K562 (cell line): ENCODE measurements around the gene ABCF3. TPM values are rescaled to one million over a fixed set of nuclear protein-coding genes. Genes with fewer than 3 reads are reported as not detected.

Experiments
- EHMT2 ChIP-seq: fragments of 450-650 bp; IDR thresholded peaks from 2 replicates; pipeline ENCODE4 v1.6.1; 2018; ENCODE audit warnings: antibody characterized with exemption
- FOXK1 ChIP-seq: sonication (generic); formaldehyde crosslinking; IDR thresholded peaks from 2 replicates; pipeline ENCODE4 v1.8.0; 2022; ENCODE audit warnings: missing genetic modification reagents, mild to moderate bottlenecking, borderline replicate concordance
- FOXP1 ChIP-seq: sonication (generic); formaldehyde crosslinking; IDR thresholded peaks from 2 replicates; pipeline ENCODE4 v1.8.0; 2022; ENCODE audit warnings: mild to moderate bottlenecking, missing genetic modification reagents
- GTF2A2 ChIP-seq: IDR thresholded peaks from 2 replicates; pipeline ENCODE4 v1.6.1; 2016; ENCODE audit warnings: mild to moderate bottlenecking, missing genetic modification characterization, missing compliant biosample characterization
- MIER1 ChIP-seq: fragments of 450-650 bp; IDR thresholded peaks from 2 replicates; pipeline ENCODE4 v1.6.1; 2016; ENCODE audit warnings: antibody characterized with exemption, mild to moderate bottlenecking, low read depth
- MYNN ChIP-seq, 2 experiments: sonication (generic); formaldehyde crosslinking in 1 of 2; IDR thresholded peaks; 2 replicates each; pipeline versions ENCODE4 v1.5.0 to v1.6.1; 2016 to 2020; ENCODE audit warnings: antibody characterized with exemption in 1 of 2, missing genetic modification reagents in 1 of 2
- SNIP1 ChIP-seq: fragments of 450-650 bp; IDR thresholded peaks from 2 replicates; pipeline ENCODE4 v1.7.1; 2017; ENCODE audit warnings: low read depth, mild to moderate bottlenecking
- TCF3 ChIP-seq: sonication (generic); formaldehyde crosslinking; IDR thresholded peaks from 2 replicates; pipeline ENCODE4 v1.4.0; 2020; ENCODE audit warnings: mild to moderate bottlenecking, missing genetic modification reagents
- ZNF347 ChIP-seq: fragments of 450-650 bp; formaldehyde crosslinking; IDR thresholded peaks from 2 replicates; pipeline ENCODE4 v1.4.0; 2020; ENCODE audit warnings: low read depth, mild to moderate bottlenecking, moderate library complexity
- ZNF436 ChIP-seq: fragments of 250-450, 450-650 bp; sonication (Bioruptor Pico); formaldehyde crosslinking; IDR thresholded peaks from 2 replicates; pipeline ENCODE4 v1.7.0; 2020; ENCODE audit warnings: mild to moderate bottlenecking
- polyA plus RNA-seq, 8 experiments: library from polyadenylated mRNA; depleted of rRNA in 4 of 8; stranded (reverse) in 5 of 8; unstranded in 3 of 8; fragments of >200 nt; fragmentation: Nextera tagmentation in 2 of 8; fragmentation: Illumina TruSeq in 1 of 8; extraction: Ambion mirVana in 2 of 8; extraction: Trizol in 1 of 8; gene quantifications; 2 replicates each; pipeline versions ENCODE4 v1.2.1 to v1.2.3, GENCODE V29; 2011 to 2014; ENCODE audit warnings: inconsistent platforms in 1 of 8, missing spikeins in 1 of 8
- total RNA-seq, 7 experiments: library from RNA; depleted of rRNA in 6 of 7; stranded (reverse); fragments of >200 nt in 6 of 7; fragmentation: Illumina TruSeq in 2 of 7; extraction: Trizol in 2 of 7; gene quantifications; 2 replicates each; pipeline versions ENCODE4 v1.2.1 to v1.2.3, GENCODE V29; 2011 to 2021; ENCODE audit warnings: low replicate concordance in 1 of 7
- TF ChIP-seq, protein P1 (sequence below): sonication (generic); formaldehyde crosslinking; IDR thresholded peaks from 2 replicates; pipeline ENCODE4 v1.8.0; 2022; ENCODE audit warnings: mild to moderate bottlenecking, missing genetic modification reagents
- TF ChIP-seq, protein P2 (sequence below): fragments of 250-450 bp; sonication (Bioruptor Pico); IDR thresholded peaks from 2 replicates; pipeline ENCODE4 v1.5.0; 2020; ENCODE audit warnings: mild to moderate bottlenecking
- TF ChIP-seq, protein P3 (sequence below), 2 experiments: fragments of 450-650 bp; IDR thresholded peaks; 2 replicates each; pipeline ENCODE4 v1.6.1; 2018; ENCODE audit warnings: mild to moderate bottlenecking in 2 of 2, low read depth in 1 of 2; ENCODE audit not compliant: partially characterized antibody in 2 of 2

The ABCF3 gene
- total and polyA plus RNA-seq, 9 of the 15 experiments (the other 6 are each of a cell fraction or from before 2014, with no cell fraction given) = 6.7 to 77.9 (median 45.1) TPM

DNA sequence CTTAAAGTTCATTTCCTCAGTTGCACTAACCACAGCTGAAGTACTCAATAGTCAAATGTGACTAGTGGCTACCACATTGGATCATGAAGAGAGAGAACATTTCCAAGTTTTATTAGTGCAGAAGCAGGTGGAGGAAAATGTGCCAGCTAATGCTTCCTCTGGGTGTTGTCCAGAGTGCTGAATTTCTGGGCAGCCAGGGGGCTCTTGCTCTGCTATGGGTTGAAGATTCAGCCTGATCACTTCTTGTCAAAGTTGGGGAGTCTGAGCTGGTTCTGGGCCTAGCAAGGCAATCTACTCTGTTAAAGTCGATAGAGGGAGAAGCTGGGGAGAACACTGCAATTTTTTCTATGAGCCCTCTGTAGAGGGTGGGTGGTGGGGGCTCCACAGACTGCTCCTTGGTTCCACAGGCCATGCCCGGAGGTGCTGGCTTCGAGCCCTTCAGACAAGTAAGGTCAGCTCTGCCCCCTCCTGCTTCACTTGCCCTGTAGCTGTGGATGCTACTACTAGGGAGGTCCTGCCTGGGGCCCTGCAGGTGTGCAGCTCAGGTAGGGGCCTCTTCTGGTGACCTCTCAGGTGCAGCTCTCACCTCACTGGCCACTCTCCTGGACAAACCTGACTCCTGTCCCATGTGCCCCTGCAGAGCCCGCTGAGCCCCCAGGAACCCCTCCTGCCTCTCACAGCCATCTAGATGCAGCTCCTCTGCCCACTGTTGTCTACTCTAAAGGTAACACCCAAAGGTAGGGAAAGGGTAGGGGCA lies 54.6 kb downstream of the ABCF3 start (continued):
- TF ChIP-seq, protein P1, sequence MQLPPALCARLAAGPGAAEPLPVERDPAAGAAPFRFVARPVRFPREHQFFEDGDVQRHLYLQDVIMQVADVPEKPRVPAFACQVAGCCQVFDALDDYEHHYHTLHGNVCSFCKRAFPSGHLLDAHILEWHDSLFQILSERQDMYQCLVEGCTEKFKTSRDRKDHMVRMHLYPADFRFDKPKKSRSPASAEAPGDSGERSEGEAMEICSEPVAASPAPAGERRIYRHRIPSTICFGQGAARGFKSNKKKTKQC = 0 out of 2 replicates have a peak, but pooled peaks have one; percentile 27
- TF ChIP-seq TCF3 (CRISPR knock-in tag) = no peak
- peak; percentile 31; the same call in 1 of the 2 replicates for TF ChIP-seq MYNN (IDR thresholded peaks at IDR 0.05)
- TF ChIP-seq MYNN (CRISPR knock-in tag; IDR thresholded peaks at IDR 0.05) = no peak
- peak; percentile 92 for TF ChIP-seq MIER1
- TF ChIP-seq, protein P2, sequence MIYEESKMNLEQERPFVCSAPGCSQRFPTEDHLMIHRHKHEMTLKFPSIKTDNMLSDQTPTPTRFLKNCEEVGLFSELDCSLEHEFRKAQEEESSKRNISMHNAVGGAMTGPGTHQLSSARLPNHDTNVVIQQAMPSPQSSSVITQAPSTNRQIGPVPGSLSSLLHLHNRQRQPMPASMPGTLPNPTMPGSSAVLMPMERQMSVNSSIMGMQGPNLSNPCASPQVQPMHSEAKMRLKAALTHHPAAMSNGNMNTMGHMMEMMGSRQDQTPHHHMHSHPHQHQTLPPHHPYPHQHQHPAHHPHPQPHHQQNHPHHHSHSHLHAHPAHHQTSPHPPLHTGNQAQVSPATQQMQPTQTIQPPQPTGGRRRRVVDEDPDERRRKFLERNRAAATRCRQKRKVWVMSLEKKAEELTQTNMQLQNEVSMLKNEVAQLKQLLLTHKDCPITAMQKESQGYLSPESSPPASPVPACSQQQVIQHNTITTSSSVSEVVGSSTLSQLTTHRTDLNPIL (CRISPR knock-in tag) = no peak
- TF ChIP-seq, protein P3, sequence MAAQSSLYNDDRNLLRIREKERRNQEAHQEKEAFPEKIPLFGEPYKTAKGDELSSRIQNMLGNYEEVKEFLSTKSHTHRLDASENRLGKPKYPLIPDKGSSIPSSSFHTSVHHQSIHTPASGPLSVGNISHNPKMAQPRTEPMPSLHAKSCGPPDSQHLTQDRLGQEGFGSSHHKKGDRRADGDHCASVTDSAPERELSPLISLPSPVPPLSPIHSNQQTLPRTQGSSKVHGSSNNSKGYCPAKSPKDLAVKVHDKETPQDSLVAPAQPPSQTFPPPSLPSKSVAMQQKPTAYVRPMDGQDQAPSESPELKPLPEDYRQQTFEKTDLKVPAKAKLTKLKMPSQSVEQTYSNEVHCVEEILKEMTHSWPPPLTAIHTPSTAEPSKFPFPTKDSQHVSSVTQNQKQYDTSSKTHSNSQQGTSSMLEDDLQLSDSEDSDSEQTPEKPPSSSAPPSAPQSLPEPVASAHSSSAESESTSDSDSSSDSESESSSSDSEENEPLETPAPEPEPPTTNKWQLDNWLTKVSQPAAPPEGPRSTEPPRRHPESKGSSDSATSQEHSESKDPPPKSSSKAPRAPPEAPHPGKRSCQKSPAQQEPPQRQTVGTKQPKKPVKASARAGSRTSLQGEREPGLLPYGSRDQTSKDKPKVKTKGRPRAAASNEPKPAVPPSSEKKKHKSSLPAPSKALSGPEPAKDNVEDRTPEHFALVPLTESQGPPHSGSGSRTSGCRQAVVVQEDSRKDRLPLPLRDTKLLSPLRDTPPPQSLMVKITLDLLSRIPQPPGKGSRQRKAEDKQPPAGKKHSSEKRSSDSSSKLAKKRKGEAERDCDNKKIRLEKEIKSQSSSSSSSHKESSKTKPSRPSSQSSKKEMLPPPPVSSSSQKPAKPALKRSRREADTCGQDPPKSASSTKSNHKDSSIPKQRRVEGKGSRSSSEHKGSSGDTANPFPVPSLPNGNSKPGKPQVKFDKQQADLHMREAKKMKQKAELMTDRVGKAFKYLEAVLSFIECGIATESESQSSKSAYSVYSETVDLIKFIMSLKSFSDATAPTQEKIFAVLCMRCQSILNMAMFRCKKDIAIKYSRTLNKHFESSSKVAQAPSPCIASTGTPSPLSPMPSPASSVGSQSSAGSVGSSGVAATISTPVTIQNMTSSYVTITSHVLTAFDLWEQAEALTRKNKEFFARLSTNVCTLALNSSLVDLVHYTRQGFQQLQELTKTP (IDR thresholded peaks at IDR 0.05; ENCODE audit: low read depth in 1 of 2, partially characterized antibody in 2 of 2) = peak in 1 of 2 experiments; percentile 70
- TF ChIP-seq SNIP1 = no peak
- no peak for TF ChIP-seq ZNF347
- 0 out of 2 replicates have a peak, but pooled peaks have one; percentile 17 for TF ChIP-seq FOXK1 (CRISPR knock-in tag)
- peak; percentile 95 for TF ChIP-seq EHMT2
- TF ChIP-seq GTF2A2 (tag) = no peak
- TF ChIP-seq FOXP1 (CRISPR knock-in tag) = peak; percentile 28; the same call in 1 of the 2 replicates
- no peak for TF ChIP-seq ZNF436 (CRISPR knock-in tag)
